Esophagus squamous epithelium (tissue), 5 donors: ENCODE data around the gene ASNSD1. TPM values are rescaled to one million over a fixed set of nuclear protein-coding genes. Genes with fewer than 3 reads are reported as not detected.

ENCODE experiments used
- DNase-seq: peaks from one replicate; lab custom pipeline; 2025; lab: John Stamatoyannopoulos, UW
- H3K27ac ChIP-seq, 4 donors: fragments of 200-600 bp; sonication (generic); one replicate each; pipeline ENCODE4 v1.5.1; 2016 to 2019; ENCODE audit warnings: mild to moderate bottlenecking in 1 of 4
- H3K27me3 ChIP-seq, 4 donors: fragments of 200-600 bp; sonication (generic); 1 replicate in 3 of 4; 2 replicates in 1 of 4; pipeline versions ENCODE4 v1.5.1 to v1.6.0; 2017 to 2021; ENCODE audit warnings: antibody characterized with exemption in 1 of 4
- H3K36me3 ChIP-seq, 3 donors: fragments of 200-600 bp; sonication (generic); one replicate each; pipeline ENCODE4 v1.5.1; 2016 to 2019
- H3K4me1 ChIP-seq, 3 donors: fragments of 200-600 bp; sonication (generic); one replicate each; pipeline ENCODE4 v1.5.1; 2017 to 2019
- H3K4me3 ChIP-seq, 4 donors: fragments of 200-600 bp; sonication (generic); 1 replicate in 3 of 4; 2 replicates in 1 of 4; pipeline ENCODE4 v1.5.1; 2016 to 2019; ENCODE audit warnings: mild to moderate bottlenecking in 2 of 4, moderate library complexity in 1 of 4
- H3K9me3 ChIP-seq, 3 donors: fragments of 200-600 bp; sonication (generic); one replicate each; pipeline ENCODE4 v1.5.1; 2016 to 2019
- CTCF ChIP-seq, 6 experiments: fragments of 450-650 bp in 4 of 6; fragments of 200-600 bp in 2 of 6; sonication (generic) in 2 of 6; IDR thresholded peaks; one replicate each; pipeline ENCODE4 v1.5.1; 2016 to 2019; ENCODE audit warnings: antibody characterized with exemption in 6 of 6, mild to moderate bottlenecking in 4 of 6, moderate library complexity in 4 of 6
- POLR2A ChIP-seq, 4 donors: fragments of 450-650 bp; IDR thresholded peaks; one replicate each; pipeline ENCODE4 v1.6.1; 2017; ENCODE audit warnings: antibody characterized with exemption in 4 of 4, mild to moderate bottlenecking in 4 of 4, moderate library complexity in 3 of 4
- WGBS, 2 donors: methylation state at CpG; one replicate each; pipeline ENCODE4 v1.1.5; 2018; 5-methylcytosine and 5-hydroxymethylcytosine counted together
- intact Hi-C: fragments of 100-400 bp; cut with DNase I; formaldehyde crosslinking; loops from one replicate; pipeline ENCODE4 v1.15.0; 2022
- total RNA-seq, 4 donors: library from RNA; depleted of rRNA; stranded (reverse); fragments of >200 nt; gene quantifications; one replicate each; pipeline ENCODE4 v1.1.0, GENCODE V29; 2016
- donor health status: DM: yes; HTN: yes; CAD: no.

The ASNSD1 gene
- total RNA-seq, 4 donors from 2014 or later, result 32.4 to 72.0 (median 38.0) TPM

GRCh38 chr2:189676471-189676870, 15.2 kb downstream of the ASNSD1 start:
- H3K27ac ChIP-seq, result no peak overlapping the region
- H3K36me3 ChIP-seq, result peaks cover 0 to 9% (median 0%) of the 10 kb centered on the region in 3 donors
- no peak for DNase-seq
- no peaks in the 10 kb centered on the region for H3K27me3 ChIP-seq
- intact Hi-C loops, result no loop called here
- H3K4me1 ChIP-seq, result peaks cover 4 to 30% (median 11%) of the 10 kb centered on the region in 3 donors
- no peaks in the 10 kb centered on the region for H3K9me3 ChIP-seq
- no peak overlapping the region for H3K4me3 ChIP-seq
- WGBS, 2 donors, result 74 to 76% methylated on average over 4 of the region's 4 CpGs
- TF ChIP-seq CTCF (IDR thresholded peaks at IDR 0.05) (no peak), POLR2A (IDR thresholded peaks at IDR 0.05) (no peak)

GRCh38 chr2:189679226-189679625, 18.0 kb downstream of the ASNSD1 start:
- Histone ChIP-seq H3K36me3 (no peaks in the 10 kb centered on the region), H3K9me3 (no peaks in the 10 kb centered on the region), H3K4me3 (no peak overlapping the region), H3K4me1 (peaks cover 4 to 28% (median 5%) of the 10 kb centered on the region in 3 donors), H3K27me3 (no peaks in the 10 kb centered on the region), H3K27ac (no peak overlapping the region)
- intact Hi-C loops, result no loop called here
- no peak for DNase-seq
- TF ChIP-seq POLR2A (IDR thresholded peaks at IDR 0.05) (no peak), CTCF (IDR thresholded peaks at IDR 0.05) (no peak)

- 60 to 73% methylated on average over 1 of the region's 1 CpG for WGBS, 2 donors
- no peaks in the 10 kb centered on the region for H3K36me3 ChIP-seq
- DNase-seq, result no peak
- intact Hi-C loops, result no loop called here
- TF ChIP-seq POLR2A (IDR thresholded peaks at IDR 0.05) (no peak), CTCF (IDR thresholded peaks at IDR 0.05) (no peak)
- H3K4me1 ChIP-seq, result peaks cover 0 to 16% (median 0%) of the 10 kb centered on the region in 3 donors
- H3K27ac ChIP-seq, result no peak overlapping the region
- H3K4me3 ChIP-seq, result no peak overlapping the region
- no peaks in the 10 kb centered on the region for H3K27me3 ChIP-seq
- no peaks in the 10 kb centered on the region for H3K9me3 ChIP-seq
These were observed 19.9 kb downstream of the ASNSD1 start for GRCh38 chr2:189681203-189681602.

- Histone ChIP-seq H3K27me3 (no peaks in the 10 kb centered on the region), H3K9me3 (no peaks in the 10 kb centered on the region), H3K36me3 (no peaks in the 10 kb centered on the region), H3K4me3 (no peak overlapping the region), H3K4me1 (peaks cover 0 to 15% (median 0%) of the 10 kb centered on the region in 3 donors), H3K27ac (no peak overlapping the region)
- TF ChIP-seq CTCF (IDR thresholded peaks at IDR 0.05) (no peak), POLR2A (IDR thresholded peaks at IDR 0.05) (no peak)
- DNase-seq, result no peak
- intact Hi-C loops, result no loop called here
These were observed 20.6 kb downstream of the ASNSD1 start for GRCh38 chr2:189681903-189682302.

GRCh38 chr2:189683348-189683747, 22.1 kb downstream of the ASNSD1 start:
- WGBS, 2 donors, result 40 to 54% methylated on average over 1 of the region's 1 CpG
- intact Hi-C loops, result no loop called here
- Histone ChIP-seq H3K4me1 (peaks cover 0 to 15% (median 0%) of the 10 kb centered on the region in 3 donors), H3K27ac (no peak overlapping the region), H3K36me3 (no peaks in the 10 kb centered on the region), H3K9me3 (no peaks in the 10 kb centered on the region), H3K4me3 (no peak overlapping the region), H3K27me3 (no peaks in the 10 kb centered on the region)
- no peak for DNase-seq
- TF ChIP-seq CTCF (IDR thresholded peaks at IDR 0.05), result no peak
- no peak for TF ChIP-seq POLR2A (IDR thresholded peaks at IDR 0.05)
